Measurements from ENCODE around the gene CFAP97D1. TPM values are rescaled to one million over a fixed set of nuclear protein-coding genes. Genes with fewer than 3 reads are reported as not detected.

Gene CFAP97D1
- total and polyA plus RNA-seq, 10 of the 15 experiments (the other 5 are each of a cell fraction or from before 2014, with no cell fraction given): 0.13 TPM; not detected in 9

- TF ChIP-seq, protein P1, sequence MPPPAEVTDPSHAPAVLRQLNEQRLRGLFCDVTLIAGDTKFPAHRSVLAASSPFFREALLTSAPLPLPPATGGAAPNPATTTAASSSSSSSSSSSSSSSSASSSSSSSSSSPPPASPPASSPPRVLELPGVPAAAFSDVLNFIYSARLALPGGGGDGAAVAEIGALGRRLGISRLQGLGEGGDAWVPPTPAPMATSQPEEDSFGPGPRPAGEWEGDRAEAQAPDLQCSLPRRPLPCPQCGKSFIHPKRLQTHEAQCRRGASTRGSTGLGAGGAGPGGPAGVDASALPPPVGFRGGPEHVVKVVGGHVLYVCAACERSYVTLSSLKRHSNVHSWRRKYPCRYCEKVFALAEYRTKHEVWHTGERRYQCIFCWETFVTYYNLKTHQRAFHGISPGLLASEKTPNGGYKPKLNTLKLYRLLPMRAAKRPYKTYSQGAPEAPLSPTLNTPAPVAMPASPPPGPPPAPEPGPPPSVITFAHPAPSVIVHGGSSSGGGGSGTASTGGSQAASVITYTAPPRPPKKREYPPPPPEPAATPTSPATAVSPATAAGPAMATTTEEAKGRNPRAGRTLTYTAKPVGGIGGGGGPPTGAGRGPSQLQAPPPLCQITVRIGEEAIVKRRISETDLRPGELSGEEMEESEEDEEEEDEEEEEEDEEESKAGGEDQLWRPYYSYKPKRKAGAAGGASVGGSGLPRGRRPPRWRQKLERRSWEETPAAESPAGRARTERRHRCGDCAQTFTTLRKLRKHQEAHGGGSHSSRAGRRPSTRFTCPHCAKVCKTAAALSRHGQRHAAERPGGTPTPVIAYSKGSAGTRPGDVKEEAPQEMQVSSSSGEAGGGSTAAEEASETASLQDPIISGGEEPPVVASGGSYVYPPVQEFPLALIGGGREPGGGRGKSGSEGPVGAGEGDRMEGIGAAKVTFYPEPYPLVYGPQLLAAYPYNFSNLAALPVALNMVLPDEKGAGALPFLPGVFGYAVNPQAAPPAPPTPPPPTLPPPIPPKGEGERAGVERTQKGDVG (CRISPR knock-in tag; IDR thresholded peaks at IDR 0.05): no peak
- TF ChIP-seq CHD2 (IDR thresholded peaks at IDR 0.05; ENCODE audit: borderline replicate concordance, low read depth, low read length) (peak; percentile 45; the same call in 1 of the 2 replicates), ZZZ3 (IDR thresholded peaks at IDR 0.05; ENCODE audit: control insufficient read depth, insufficient read length, low read depth) (no peak), ZNF274 (IDR thresholded peaks at IDR 0.05; ENCODE audit: insufficient read depth, insufficient read length) (no peak), STAT1 (conservative IDR thresholded peaks at IDR 0.05) (no peak), NBN (IDR thresholded peaks at IDR 0.05) (0 out of 2 replicates have a peak, but pooled peaks have one; percentile 38), IRF4 (IDR thresholded peaks at IDR 0.05; ENCODE audit: low read depth, low read length) (peak; percentile 70), BCLAF1 (IDR thresholded peaks at IDR 0.05) (no peak), CBX3 (IDR thresholded peaks at IDR 0.05; ENCODE audit: borderline replicate concordance, low read depth) (no peak), SMARCA5 (IDR thresholded peaks at IDR 0.05) (peak; percentile 86; the same call in 1 of the 2 replicates), RB1 (IDR thresholded peaks at IDR 0.05; ENCODE audit: borderline replicate concordance) (peak; percentile 87; the same call in 1 of the 2 replicates), ZNF24 (IDR thresholded peaks at IDR 0.05) (no peak; the same call in 1 of the 2 replicates), ESRRA (IDR thresholded peaks at IDR 0.05; ENCODE audit: low read length) (no peak), NRF1 (conservative IDR thresholded peaks at IDR 0.05; ENCODE audit: low read depth, low read length) (no peak; the same call in 1 of the 2 replicates), PAX5 (IDR thresholded peaks at IDR 0.05; ENCODE audit: borderline replicate concordance, low read depth, low read length) (no peak), TCF12 (IDR thresholded peaks at IDR 0.05; ENCODE audit: low read depth, low read length) (0 out of 2 replicates have a peak, but pooled peaks have one; percentile 12), JUND (IDR thresholded peaks at IDR 0.05; ENCODE audit: low read depth, low read length) (no peak), RAD21 (IDR thresholded peaks at IDR 0.05; ENCODE audit: insufficient read depth, low read depth, low read length) (peak; percentile 96), PML (IDR thresholded peaks at IDR 0.05; ENCODE audit: low read length) (no peak)
- TF ChIP-seq, protein P2, sequence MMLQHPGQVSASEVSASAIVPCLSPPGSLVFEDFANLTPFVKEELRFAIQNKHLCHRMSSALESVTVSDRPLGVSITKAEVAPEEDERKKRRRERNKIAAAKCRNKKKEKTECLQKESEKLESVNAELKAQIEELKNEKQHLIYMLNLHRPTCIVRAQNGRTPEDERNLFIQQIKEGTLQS (IDR thresholded peaks at IDR 0.05; ENCODE audit: borderline replicate concordance, extremely low read depth, low read depth, low read length): peak; percentile 53; the same call in 1 of the 2 replicates
- TF ChIP-seq, protein P3, sequence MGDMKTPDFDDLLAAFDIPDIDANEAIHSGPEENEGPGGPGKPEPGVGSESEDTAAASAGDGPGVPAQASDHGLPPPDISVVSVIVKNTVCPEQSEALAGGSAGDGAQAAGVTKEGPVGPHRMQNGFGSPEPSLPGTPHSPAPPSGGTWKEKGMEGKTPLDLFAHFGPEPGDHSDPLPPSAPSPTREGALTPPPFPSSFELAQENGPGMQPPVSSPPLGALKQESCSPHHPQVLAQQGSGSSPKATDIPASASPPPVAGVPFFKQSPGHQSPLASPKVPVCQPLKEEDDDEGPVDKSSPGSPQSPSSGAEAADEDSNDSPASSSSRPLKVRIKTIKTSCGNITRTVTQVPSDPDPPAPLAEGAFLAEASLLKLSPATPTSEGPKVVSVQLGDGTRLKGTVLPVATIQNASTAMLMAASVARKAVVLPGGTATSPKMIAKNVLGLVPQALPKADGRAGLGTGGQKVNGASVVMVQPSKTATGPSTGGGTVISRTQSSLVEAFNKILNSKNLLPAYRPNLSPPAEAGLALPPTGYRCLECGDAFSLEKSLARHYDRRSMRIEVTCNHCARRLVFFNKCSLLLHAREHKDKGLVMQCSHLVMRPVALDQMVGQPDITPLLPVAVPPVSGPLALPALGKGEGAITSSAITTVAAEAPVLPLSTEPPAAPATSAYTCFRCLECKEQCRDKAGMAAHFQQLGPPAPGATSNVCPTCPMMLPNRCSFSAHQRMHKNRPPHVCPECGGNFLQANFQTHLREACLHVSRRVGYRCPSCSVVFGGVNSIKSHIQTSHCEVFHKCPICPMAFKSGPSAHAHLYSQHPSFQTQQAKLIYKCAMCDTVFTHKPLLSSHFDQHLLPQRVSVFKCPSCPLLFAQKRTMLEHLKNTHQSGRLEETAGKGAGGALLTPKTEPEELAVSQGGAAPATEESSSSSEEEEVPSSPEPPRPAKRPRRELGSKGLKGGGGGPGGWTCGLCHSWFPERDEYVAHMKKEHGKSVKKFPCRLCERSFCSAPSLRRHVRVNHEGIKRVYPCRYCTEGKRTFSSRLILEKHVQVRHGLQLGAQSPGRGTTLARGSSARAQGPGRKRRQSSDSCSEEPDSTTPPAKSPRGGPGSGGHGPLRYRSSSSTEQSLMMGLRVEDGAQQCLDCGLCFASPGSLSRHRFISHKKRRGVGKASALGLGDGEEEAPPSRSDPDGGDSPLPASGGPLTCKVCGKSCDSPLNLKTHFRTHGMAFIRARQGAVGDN (IDR thresholded peaks at IDR 0.05): no peak
Measured at GRCh38 chr17:43760254-43760852, 19.9 kb upstream of the CFAP97D1 start (continued).

Data from GM12878 (cell line).